Stomach (tissue), 4 donors: Measurements from ENCODE around the gene GPR42.

Source experiments
- POLR2A ChIP-seq, 4 donors: fragments of 450-650 bp; IDR thresholded peaks; one replicate each; pipeline ENCODE4 v1.6.1; 2016; ENCODE audit warnings: antibody characterized with exemption in 4 of 4, control low read depth in 2 of 4, mild to moderate bottlenecking in 1 of 4, moderate library complexity in 1 of 4
- TF ChIP-seq, protein P1 (sequence below), 7 experiments: fragments of 450-650 bp in 4 of 7; fragments of 200-600 bp in 3 of 7; sonication (generic) in 3 of 7; IDR thresholded peaks; one replicate each; pipeline ENCODE4 v1.5.1; 2016 to 2019; ENCODE audit warnings: antibody characterized with exemption in 7 of 7, control low read depth in 2 of 7, mild to moderate bottlenecking in 1 of 7

DNA sequence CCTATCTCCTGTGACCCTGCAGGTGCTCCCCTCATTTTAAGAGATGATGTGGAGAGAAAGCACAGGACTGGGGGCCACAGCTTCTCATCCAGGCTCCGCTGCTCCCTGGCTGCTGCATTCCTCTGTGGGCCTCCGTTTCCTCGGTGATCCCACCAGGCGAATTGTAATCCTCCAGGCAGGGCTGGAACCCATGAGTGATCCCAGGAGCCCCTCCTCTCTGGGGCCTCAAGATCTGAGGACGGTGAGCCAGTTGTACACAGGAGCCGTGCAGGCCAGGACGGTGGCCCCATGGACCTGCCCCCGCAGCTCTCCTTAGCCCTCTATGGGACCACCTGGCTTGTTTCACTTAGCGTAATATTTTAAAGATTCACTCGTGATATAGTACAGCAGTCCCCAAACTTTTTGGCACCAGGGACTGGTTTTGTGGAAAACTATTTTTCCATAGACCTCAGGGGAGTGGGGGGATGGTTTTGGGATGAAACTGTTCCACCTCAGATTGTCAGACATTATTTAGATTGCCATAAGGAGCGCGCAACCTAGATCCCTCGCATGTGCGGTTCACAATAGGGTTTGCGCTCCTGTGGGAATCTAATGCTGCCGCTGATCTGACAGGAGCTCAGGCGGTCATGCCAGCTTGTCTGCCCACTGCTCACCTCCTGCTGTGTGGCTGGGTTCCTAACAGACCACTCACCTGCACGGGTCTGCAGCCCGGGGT, 7.0 kb upstream of the GPR42 start:
- TF ChIP-seq, protein P1, sequence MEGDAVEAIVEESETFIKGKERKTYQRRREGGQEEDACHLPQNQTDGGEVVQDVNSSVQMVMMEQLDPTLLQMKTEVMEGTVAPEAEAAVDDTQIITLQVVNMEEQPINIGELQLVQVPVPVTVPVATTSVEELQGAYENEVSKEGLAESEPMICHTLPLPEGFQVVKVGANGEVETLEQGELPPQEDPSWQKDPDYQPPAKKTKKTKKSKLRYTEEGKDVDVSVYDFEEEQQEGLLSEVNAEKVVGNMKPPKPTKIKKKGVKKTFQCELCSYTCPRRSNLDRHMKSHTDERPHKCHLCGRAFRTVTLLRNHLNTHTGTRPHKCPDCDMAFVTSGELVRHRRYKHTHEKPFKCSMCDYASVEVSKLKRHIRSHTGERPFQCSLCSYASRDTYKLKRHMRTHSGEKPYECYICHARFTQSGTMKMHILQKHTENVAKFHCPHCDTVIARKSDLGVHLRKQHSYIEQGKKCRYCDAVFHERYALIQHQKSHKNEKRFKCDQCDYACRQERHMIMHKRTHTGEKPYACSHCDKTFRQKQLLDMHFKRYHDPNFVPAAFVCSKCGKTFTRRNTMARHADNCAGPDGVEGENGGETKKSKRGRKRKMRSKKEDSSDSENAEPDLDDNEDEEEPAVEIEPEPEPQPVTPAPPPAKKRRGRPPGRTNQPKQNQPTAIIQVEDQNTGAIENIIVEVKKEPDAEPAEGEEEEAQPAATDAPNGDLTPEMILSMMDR (IDR thresholded peaks at IDR 0.05): no peak
- no peak for TF ChIP-seq POLR2A (IDR thresholded peaks at IDR 0.05)
